GM18505 (cell line): Measurements from ENCODE around the gene ST6GALNAC5.

Source experiments
- ATAC-seq: cut with Tn5 transposase; IDR thresholded peaks from one replicate; pipeline ENCODE4 v1.9.1; 2021; ENCODE audit not compliant: unreplicated experiment
- POLR2A ChIP-seq: IDR thresholded peaks from 4 replicates; pipeline ENCODE4 v1.6.1; 2011; ENCODE audit warnings: borderline replicate concordance; ENCODE audit not compliant: insufficient read depth, insufficient read length; ENCODE audit errors: extremely low read depth

ST6GALNAC5 gene

GRCh38 chr1:77044133-77044849 is 177.0 kb downstream of the ST6GALNAC5 start:
- TF ChIP-seq POLR2A, result no peak
- no peak for ATAC-seq

- no peak for TF ChIP-seq POLR2A
- ATAC-seq, result no peak
Measured at GRCh38 chr1:77047575-77047974, 180.3 kb downstream of the ST6GALNAC5 start.

- no peak for ATAC-seq
- TF ChIP-seq POLR2A, result no peak
Measured at GRCh38 chr1:77047978-77048614, 180.8 kb downstream of the ST6GALNAC5 start.

GRCh38 chr1:77048615-77049005 is 181.3 kb downstream of the ST6GALNAC5 start:
- no peak for ATAC-seq
- no peak for TF ChIP-seq POLR2A

GRCh38 chr1:77051425-77051824 is 184.1 kb downstream of the ST6GALNAC5 start:
- no peak for TF ChIP-seq POLR2A
- ATAC-seq, result no peak

GRCh38 chr1:77056525-77056924 is 189.2 kb downstream of the ST6GALNAC5 start:
- TF ChIP-seq POLR2A, result no peak
- ATAC-seq, result no peak

GRCh38 chr1:77057994-77058585 is 190.8 kb downstream of the ST6GALNAC5 start:
- ATAC-seq, result no peak

GRCh38 chr1:77060000-77060399 is 192.7 kb downstream of the ST6GALNAC5 start:
- TF ChIP-seq POLR2A, result no peak

More at GRCh38 chr1:77057994-77058585, 190.8 kb downstream of the ST6GALNAC5 start:
- TF ChIP-seq POLR2A, result no peak

GRCh38 chr1:77061162-77061561 is 193.9 kb downstream of the ST6GALNAC5 start:
- no peak for TF ChIP-seq POLR2A

More at GRCh38 chr1:77060000-77060399, 192.7 kb downstream of the ST6GALNAC5 start:
- no peak for ATAC-seq

GRCh38 chr1:77063118-77063517 is 195.8 kb downstream of the ST6GALNAC5 start:
- no peak for ATAC-seq
- TF ChIP-seq POLR2A, result no peak

More at GRCh38 chr1:77061162-77061561, 193.9 kb downstream of the ST6GALNAC5 start:
- no peak for ATAC-seq

- no peak for TF ChIP-seq POLR2A
- ATAC-seq, result no peak
Measured at GRCh38 chr1:77064246-77064645, 197.0 kb downstream of the ST6GALNAC5 start.

- no peak for TF ChIP-seq POLR2A
- ATAC-seq, result no peak
Measured at GRCh38 chr1:77065693-77066342, 198.5 kb downstream of the ST6GALNAC5 start.

GRCh38 chr1:77068013-77068412 is 200.7 kb downstream of the ST6GALNAC5 start:
- ATAC-seq, result no peak
- no peak for TF ChIP-seq POLR2A
